Aortic smooth muscle cell (primary cell): Measurements from ENCODE around the gene SLC1A7. TPM values are rescaled to one million over a fixed set of nuclear protein-coding genes. Genes with fewer than 3 reads are reported as not detected.

Experiments
- total RNA-seq: library from RNA; depleted of rRNA; stranded (reverse); fragments of >200 nt; gene quantifications from 2 replicates; pipeline ENCODE4 v1.2.3, GENCODE V29; 2014

Gene SLC1A7
- total RNA-seq = 0.13 and 0.25 TPM in 2 replicates

DNA sequence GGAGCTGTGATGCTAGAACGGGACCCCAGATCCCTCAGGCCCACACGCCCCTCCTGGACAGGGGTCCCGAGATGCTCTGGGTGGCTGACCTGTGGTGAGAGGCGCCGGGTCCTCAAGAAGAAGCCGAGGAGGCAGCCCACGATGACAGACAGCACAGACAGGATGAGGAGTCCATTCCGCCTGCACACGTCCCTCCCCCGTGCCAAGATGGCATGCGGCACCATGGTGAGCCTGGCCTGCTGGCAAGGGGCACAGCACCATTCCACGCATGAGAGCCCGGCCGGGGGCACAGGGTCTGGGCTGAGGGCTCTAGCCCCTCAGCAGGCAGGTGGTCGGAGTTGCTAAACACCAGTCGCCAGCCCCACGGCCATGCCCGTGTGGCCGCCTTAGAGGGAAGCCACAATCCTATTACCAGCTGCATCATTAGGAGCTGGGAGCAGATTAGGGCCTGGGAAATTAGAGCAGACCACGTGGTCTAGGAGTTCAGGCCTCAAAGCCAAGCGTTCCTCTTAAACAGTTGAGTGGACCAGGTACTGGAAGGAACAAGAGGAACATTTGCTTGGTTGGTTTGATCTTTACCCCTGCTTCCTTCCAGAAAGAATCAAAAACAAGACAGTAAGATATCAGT lies at the start of gene SLC1A7:
TSS of gene SLC1A7 (minus strand) at position 413 of the 628 bp plus-strand sequence. CDS start at position 224, 189 bp downstream.

DNA sequence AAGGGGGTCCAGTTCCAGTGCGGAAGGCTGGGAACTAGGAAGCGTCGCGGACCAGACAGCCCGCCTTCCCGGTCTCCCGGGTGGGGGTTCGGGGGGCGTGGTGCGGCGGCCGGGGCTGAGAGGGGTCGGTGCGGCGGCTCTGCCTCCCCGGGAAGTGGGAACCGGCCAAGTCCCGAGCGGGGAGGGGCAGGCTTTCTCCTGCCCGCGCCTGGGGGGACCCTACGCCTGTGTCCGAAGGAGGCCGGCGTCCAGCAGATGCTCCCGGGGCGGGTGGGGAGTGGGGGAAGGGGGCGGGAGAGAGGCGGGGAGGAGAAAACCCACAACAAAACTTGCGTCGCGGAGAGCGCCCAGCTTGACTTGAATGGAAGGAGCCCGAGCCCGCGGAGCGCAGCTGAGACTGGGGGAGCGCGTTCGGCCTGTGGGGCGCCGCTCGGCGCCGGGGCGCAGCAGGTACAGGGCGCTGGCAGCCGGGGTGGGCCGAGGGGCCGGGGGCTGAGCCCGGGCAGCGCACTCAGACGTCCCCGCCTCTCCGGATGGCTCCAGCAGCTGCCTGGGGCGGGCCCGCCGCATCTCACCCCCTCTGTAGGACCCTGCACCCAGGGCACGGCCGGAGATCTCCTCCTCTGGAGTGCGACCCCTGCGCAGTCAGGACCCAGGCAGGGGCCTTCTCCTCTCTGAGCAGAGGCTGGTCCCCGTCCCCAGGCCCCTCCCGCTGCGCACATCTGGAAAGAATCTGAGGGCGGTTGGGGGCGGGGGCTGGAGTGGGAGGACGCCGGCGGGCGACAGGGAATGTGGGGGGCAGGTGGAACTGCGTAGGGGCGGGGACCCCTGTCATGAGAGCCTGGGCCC lies 80.4 kb downstream of the SLC1A7 start, which contains the start of gene PODN:
TSS of gene PODN (plus strand) at position 355 of the 849 bp plus-strand sequence. CDS start 7,643 bp downstream, outside the sequence.

Other genes with a start within 250 kb of the SLC1A7 start
- 26.7 and 35.1 TPM in 2 replicates for gene ECHDC2, start 220.9 kb downstream of the SLC1A7 start, total RNA-seq
- 180 and 209 TPM in 2 replicates for gene SCP2, start 215.4 kb downstream of the SLC1A7 start, total RNA-seq
- 5.8 and 7.6 TPM in 2 replicates for gene PODN, start 80.4 kb downstream of the SLC1A7 start, total RNA-seq
- 9.9 and 11.4 TPM in 2 replicates for gene CPT2, start 54.2 kb upstream of the SLC1A7 start, total RNA-seq
- gene CZIB, start 78.0 kb upstream of the SLC1A7 start, total RNA-seq = 46.8 and 50.1 TPM in 2 replicates
- gene MAGOH, start 95.9 kb upstream of the SLC1A7 start, total RNA-seq = 32.5 and 33.0 TPM in 2 replicates
- gene LRP8, start 185.4 kb upstream of the SLC1A7 start, total RNA-seq = 13.4 and 26.3 TPM in 2 replicates